H1 (cell line): ENCODE results near the gene ZNF879. TPM values are rescaled to one million over a fixed set of nuclear protein-coding genes. Genes with fewer than 3 reads are reported as not detected.
A peak's percentile ranks its signal among the peaks of the same experiment; 100 is the strongest.

Experiments used
- ASH2L ChIP-seq: fragments of 200-600, 300-600 bp; sonication (generic); IDR thresholded peaks from one replicate; pipeline ENCODE4 v1.7.1; 2017; ENCODE audit warnings: low read length
- GTF2F1 ChIP-seq: IDR thresholded peaks from 2 replicates; pipeline ENCODE4 v1.6.1; 2012; ENCODE audit warnings: low read depth, low read length, improper control_type of control experiment, borderline replicate concordance
- POU5F1 ChIP-seq: IDR thresholded peaks from 2 replicates; pipeline ENCODE4 v1.6.1; 2011; ENCODE audit warnings: low read depth, mild to moderate bottlenecking, low read length, moderate library complexity
- ZNF274 ChIP-seq: IDR thresholded peaks from 2 replicates; pipeline ENCODE4 v1.7.0; 2012; ENCODE audit warnings: low read length, borderline replicate concordance; ENCODE audit errors: extremely low read depth
- polyA plus RNA-seq, 7 experiments: library from polyadenylated mRNA; depleted of rRNA in 3 of 7; stranded (reverse) in 5 of 7; unstranded in 2 of 7; fragments of >200 nt in 5 of 7; fragments of 200-250 nt in 2 of 7; gene quantifications; 1 replicate in 5 of 7; 2 replicates in 1 of 7; 4 replicates in 1 of 7; pipeline versions ENCODE4 v1.2.1 to v1.2.3, GENCODE V29; 2011 to 2013; ENCODE audit warnings: missing spikeins in 2 of 7, mixed read lengths in 2 of 7
- total RNA-seq: library from RNA; stranded (reverse); fragmentation: NEBNext Ultra II Directional; extraction: Animal tissue kit (Norgen Biotek cat#: 25700); gene quantifications from 2 replicates; pipeline ENCODE4 v1.2.1, GENCODE V29; 2021
- TF ChIP-seq, protein P1 (sequence below): IDR thresholded peaks from 2 replicates; pipeline ENCODE4 v1.6.1; 2011; ENCODE audit warnings: low read length, improper control_type of control experiment

ZNF879 gene
- total and polyA plus RNA-seq, 2 of the 8 experiments (the other 6 are each of a cell fraction or from before 2014, with no cell fraction given): 2.2 to 3.1 TPM

DNA sequence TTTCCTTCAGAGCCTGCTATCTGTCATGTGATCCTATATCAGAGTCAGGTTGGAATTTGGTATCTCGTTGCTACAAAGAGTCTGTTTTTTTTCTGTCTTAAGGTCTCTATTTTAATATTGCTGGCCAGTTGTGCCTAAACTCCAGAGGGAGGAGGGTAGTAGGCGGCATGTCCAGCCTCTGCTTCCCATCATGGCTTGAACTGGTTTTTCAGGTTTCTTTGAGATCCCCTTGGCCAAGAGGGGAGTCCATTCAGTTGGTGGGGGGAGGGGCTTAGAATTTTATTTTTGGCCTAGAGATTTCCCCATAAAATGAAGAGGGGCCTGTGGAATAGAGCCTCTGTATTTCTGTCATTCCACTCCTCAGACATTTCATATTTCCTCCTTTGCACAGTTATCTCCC lies 21.2 kb downstream of the ZNF879 start (continued):
- peak; percentile 84 for TF ChIP-seq ASH2L
- TF ChIP-seq, protein P1, sequence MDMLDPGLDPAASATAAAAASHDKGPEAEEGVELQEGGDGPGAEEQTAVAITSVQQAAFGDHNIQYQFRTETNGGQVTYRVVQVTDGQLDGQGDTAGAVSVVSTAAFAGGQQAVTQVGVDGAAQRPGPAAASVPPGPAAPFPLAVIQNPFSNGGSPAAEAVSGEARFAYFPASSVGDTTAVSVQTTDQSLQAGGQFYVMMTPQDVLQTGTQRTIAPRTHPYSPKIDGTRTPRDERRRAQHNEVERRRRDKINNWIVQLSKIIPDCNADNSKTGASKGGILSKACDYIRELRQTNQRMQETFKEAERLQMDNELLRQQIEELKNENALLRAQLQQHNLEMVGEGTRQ: no peak
- TF ChIP-seq POU5F1: no peak
- no peak for TF ChIP-seq GTF2F1
- TF ChIP-seq ZNF274: no peak
